GM23248 (cell line): ENCODE measurements around the gene BEND2.

Source experiments
- EZH2 ChIP-seq: fragments of 200-600 bp; sonication (generic); IDR thresholded peaks from 2 replicates; pipeline ENCODE4 v1.6.1; 2018; ENCODE audit warnings: antibody characterized with exemption, mild to moderate bottlenecking; ENCODE audit not compliant: insufficient read depth, poor library complexity, severe bottlenecking
- EZH2phosphoT487 ChIP-seq: fragments of 200-600 bp; sonication (generic); IDR thresholded peaks from 2 replicates; pipeline ENCODE4 v1.6.1; 2018; ENCODE audit warnings: antibody characterized with exemption, moderate library complexity, mild to moderate bottlenecking, low read depth; ENCODE audit not compliant: insufficient read depth

GRCh38 chrX:18158963-18159362 lies 61.7 kb downstream of the BEND2 start:
- TF ChIP-seq EZH2 (no peak), EZH2phosphoT487 (no peak)
